Tibial nerve (tissue), 3 donors: ENCODE results near the gene ZC3H12C.

ENCODE experiments used
- POLR2A ChIP-seq, 2 donors: fragments of 450-650 bp; IDR thresholded peaks; one replicate each; pipeline ENCODE4 v1.6.1; 2017; ENCODE audit warnings: antibody characterized with exemption in 2 of 2, mild to moderate bottlenecking in 2 of 2, moderate library complexity in 2 of 2
- TF ChIP-seq, protein P1 (sequence below), 5 experiments: fragments of 200-600 bp in 3 of 5; fragments of 450-650 bp in 2 of 5; sonication (generic) in 3 of 5; IDR thresholded peaks; one replicate each; pipeline ENCODE4 v1.5.1; 2016 to 2019; ENCODE audit warnings: antibody characterized with exemption in 5 of 5, mild to moderate bottlenecking in 3 of 5, moderate library complexity in 2 of 5

DNA sequence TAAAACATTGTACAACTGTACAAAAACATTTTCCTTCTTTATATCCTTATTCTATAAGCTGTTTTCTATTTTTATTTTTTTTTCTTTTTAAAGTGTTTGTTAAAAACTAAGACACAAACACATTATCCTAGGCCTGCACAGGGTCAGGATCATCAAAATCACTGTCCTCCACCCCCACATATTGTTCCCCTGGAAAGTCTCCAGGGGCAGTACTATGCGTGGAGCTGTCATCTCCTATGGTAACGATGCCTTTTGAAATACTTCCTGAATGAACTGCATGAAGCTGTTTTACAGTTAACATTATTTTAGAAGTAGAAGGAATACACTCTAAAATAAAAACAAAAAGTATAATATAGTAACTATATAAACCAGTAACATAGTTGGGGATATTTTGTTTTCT is 67.2 kb downstream of the ZC3H12C start:
- TF ChIP-seq POLR2A (IDR thresholded peaks at IDR 0.05), result no peak
- TF ChIP-seq, protein P1, sequence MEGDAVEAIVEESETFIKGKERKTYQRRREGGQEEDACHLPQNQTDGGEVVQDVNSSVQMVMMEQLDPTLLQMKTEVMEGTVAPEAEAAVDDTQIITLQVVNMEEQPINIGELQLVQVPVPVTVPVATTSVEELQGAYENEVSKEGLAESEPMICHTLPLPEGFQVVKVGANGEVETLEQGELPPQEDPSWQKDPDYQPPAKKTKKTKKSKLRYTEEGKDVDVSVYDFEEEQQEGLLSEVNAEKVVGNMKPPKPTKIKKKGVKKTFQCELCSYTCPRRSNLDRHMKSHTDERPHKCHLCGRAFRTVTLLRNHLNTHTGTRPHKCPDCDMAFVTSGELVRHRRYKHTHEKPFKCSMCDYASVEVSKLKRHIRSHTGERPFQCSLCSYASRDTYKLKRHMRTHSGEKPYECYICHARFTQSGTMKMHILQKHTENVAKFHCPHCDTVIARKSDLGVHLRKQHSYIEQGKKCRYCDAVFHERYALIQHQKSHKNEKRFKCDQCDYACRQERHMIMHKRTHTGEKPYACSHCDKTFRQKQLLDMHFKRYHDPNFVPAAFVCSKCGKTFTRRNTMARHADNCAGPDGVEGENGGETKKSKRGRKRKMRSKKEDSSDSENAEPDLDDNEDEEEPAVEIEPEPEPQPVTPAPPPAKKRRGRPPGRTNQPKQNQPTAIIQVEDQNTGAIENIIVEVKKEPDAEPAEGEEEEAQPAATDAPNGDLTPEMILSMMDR (IDR thresholded peaks at IDR 0.05), result no peak
